HepG2 (cell line): ENCODE data around the gene PIGO. TPM values are rescaled to one million over a fixed set of nuclear protein-coding genes. Genes with fewer than 3 reads are reported as not detected.

Experiments
- GFI1 ChIP-seq: sonication (generic); formaldehyde crosslinking; IDR thresholded peaks from 2 replicates; pipeline ENCODE4 v1.5.0; 2020; ENCODE audit warnings: missing genetic modification reagents, mild to moderate bottlenecking, borderline replicate concordance
- HIC2 ChIP-seq: sonication (generic); formaldehyde crosslinking; IDR thresholded peaks from 2 replicates; pipeline ENCODE4 v1.9.0; 2022; ENCODE audit warnings: low read depth, missing genetic modification reagents
- HMGXB4 ChIP-seq, 2 experiments: sonication (generic) in 1 of 2; formaldehyde crosslinking in 1 of 2; IDR thresholded peaks; 2 replicates each; pipeline versions ENCODE4 v1.4.0 to v1.6.1; 2018 to 2020; ENCODE audit warnings: missing genetic modification reagents in 2 of 2, borderline replicate concordance in 1 of 2, low read depth in 1 of 2, mild to moderate bottlenecking in 1 of 2, missing biosample characterization in 1 of 2
- ISL2 ChIP-seq: sonication (generic); formaldehyde crosslinking; IDR thresholded peaks from 2 replicates; pipeline ENCODE4 v1.5.0; 2020; ENCODE audit warnings: missing genetic modification reagents
- MTERF4 ChIP-seq: sonication (generic); formaldehyde crosslinking; IDR thresholded peaks from 2 replicates; pipeline ENCODE4 v1.8.0; 2023; ENCODE audit warnings: mild to moderate bottlenecking, missing genetic modification reagents
- NR2F2 ChIP-seq: IDR thresholded peaks from 2 replicates; pipeline ENCODE4 v1.6.1; 2012; ENCODE audit warnings: low read depth, inconsistent platforms, borderline replicate concordance
- RERE ChIP-seq: IDR thresholded peaks from 2 replicates; pipeline ENCODE4 v1.6.1; 2016; ENCODE audit warnings: low read depth, missing genetic modification reagents, missing compliant biosample characterization
- RFXAP ChIP-seq: sonication (generic); formaldehyde crosslinking; IDR thresholded peaks from 2 replicates; pipeline ENCODE4 v1.4.0; 2020; ENCODE audit warnings: missing genetic modification reagents, borderline replicate concordance
- SMARCC2 ChIP-seq: fragments of 450-650 bp; IDR thresholded peaks from 2 replicates; pipeline ENCODE4 v1.6.1; 2017; ENCODE audit warnings: antibody characterized with exemption, mild to moderate bottlenecking
- SSRP1 ChIP-seq: IDR thresholded peaks from 2 replicates; pipeline ENCODE4 v1.6.1; 2016; ENCODE audit warnings: control low read depth
- ZBTB10 ChIP-seq: sonication (generic); formaldehyde crosslinking; IDR thresholded peaks from 2 replicates; pipeline ENCODE4 v1.4.0; 2020; ENCODE audit warnings: missing genetic modification reagents, borderline replicate concordance
- ZNF205 ChIP-seq: IDR thresholded peaks from 2 replicates; pipeline ENCODE4 v1.6.1; 2018; ENCODE audit warnings: missing biosample characterization, missing genetic modification reagents
- ZNF414 ChIP-seq: sonication (generic); formaldehyde crosslinking; IDR thresholded peaks from 2 replicates; pipeline ENCODE4 v1.5.0; 2020; ENCODE audit warnings: missing genetic modification reagents
- polyA plus RNA-seq, 8 experiments: library from polyadenylated mRNA; depleted of rRNA in 3 of 8; stranded (reverse) in 7 of 8; unstranded in 1 of 8; fragments of >200 nt; fragmentation: Illumina TruSeq in 4 of 8; extraction: Trizol in 4 of 8; gene quantifications; 2 replicates each; pipeline versions ENCODE4 v1.2.1 to v1.2.3, GENCODE V29; 2011 to 2016; ENCODE audit warnings: low read depth in 4 of 8, missing spikeins in 1 of 8, mixed read lengths in 1 of 8; ENCODE audit not compliant: insufficient read depth in 1 of 8
- total RNA-seq, 5 experiments: library from RNA; depleted of rRNA; stranded (reverse); fragments of >200 nt; fragmentation: Illumina TruSeq; extraction: Trizol; gene quantifications; 2 replicates each; pipeline ENCODE4 v1.2.3, GENCODE V29; 2016; ENCODE audit warnings: low read depth in 1 of 5

PIGO gene
- total and polyA plus RNA-seq, 2 of the 13 experiments (the other 11 are each of a cell fraction or from before 2014, with no cell fraction given), result 20.5 to 26.2 TPM

- TF ChIP-seq ISL2 (no peak; the same call in none of the 2 replicates), SMARCC2 (no peak), GFI1 (0 out of 2 replicates have a peak, but pooled peaks have one; percentile 22), RFXAP (CRISPR knock-in tag) (peak; percentile 24; the same call in 1 of the 2 replicates), NR2F2 (no peak), HIC2 (CRISPR knock-in tag) (0 out of 2 replicates have a peak, but pooled peaks have one; percentile 46), SSRP1 (CRISPR knock-in tag) (no peak), MTERF4 (CRISPR knock-in tag) (peak; percentile 76; the same call in 1 of the 2 replicates), ZNF205 (peak; percentile 54; the same call in 1 of the 2 replicates), HMGXB4 (CRISPR knock-in tag; IDR thresholded peaks at IDR 0.05; ENCODE audit: borderline replicate concordance in 1 of 2, low read depth in 1 of 2) (peak in 1 of 2 experiments; percentile 64; a peak in 3 of 4 replicates), ZNF414 (CRISPR knock-in tag) (no peak), ZBTB10 (CRISPR knock-in tag) (no peak), RERE (CRISPR knock-in tag) (no peak)
These were observed 16.7 kb downstream of the PIGO start, which contains the start of gene FANCG (continued) for GRCh38 chr9:35079426-35080341.
